Stimulated activated CD8-positive, alpha-beta memory T cell treated with anti-CD3 and anti-CD28 coated beads, Interleukin-15, amount 100 ng/mL, for 24 hours (primary cell): ENCODE data around the gene CCDC188.

Experiments used
- DNase-seq: peaks from one replicate; pipeline ENCODE4 v3.0.0-alpha.2; 2020; ENCODE audit warnings: low read depth

Gene CCDC188

GRCh38 chr22:20116951-20117632, 33.8 kb downstream of the CCDC188 start, which contains the start of gene TRMT2A:
Gene TRMT2A, minus strand, starts transcription at chr22:20117226. Its CDS starts 320 bp downstream, at chr22:20116906.
- peak; percentile 93 for DNase-seq

- no peak for DNase-seq
These were observed 34.4 kb downstream of the CCDC188 start for GRCh38 chr22:20116376-20116950.

GRCh38 chr22:20115691-20116375, 35.0 kb downstream of the CCDC188 start, which contains the start of gene RANBP1:
Gene RANBP1, plus strand, starts transcription at chr22:20116104. Its CDS starts 81 bp downstream, at chr22:20116185.
- no peak for DNase-seq

GRCh38 chr22:20114506-20115475, 36.1 kb downstream of the CCDC188 start:
- no peak for DNase-seq

- DNase-seq, result no peak
These were observed 37.1 kb downstream of the CCDC188 start for GRCh38 chr22:20113551-20114310.

GRCh38 chr22:20112623-20113511, 38.0 kb downstream of the CCDC188 start:
- DNase-seq, result no peak

GRCh38 chr22:20111689-20112622, 38.9 kb downstream of the CCDC188 start:
- DNase-seq, result no peak

- DNase-seq, result no peak
These were observed 39.7 kb downstream of the CCDC188 start for GRCh38 chr22:20111045-20111688.

GRCh38 chr22:20110359-20110985, 40.4 kb downstream of the CCDC188 start:
- DNase-seq, result no peak

GRCh38 chr22:20109411-20110358, 41.2 kb downstream of the CCDC188 start:
- no peak for DNase-seq

GRCh38 chr22:20108757-20109230, 42.1 kb downstream of the CCDC188 start:
- no peak for DNase-seq

- DNase-seq, result no peak
These were observed 42.7 kb downstream of the CCDC188 start for GRCh38 chr22:20107951-20108756.

GRCh38 chr22:20107471-20107901, 43.4 kb downstream of the CCDC188 start:
- no peak for DNase-seq

- DNase-seq, result no peak
These were observed 44.0 kb downstream of the CCDC188 start for GRCh38 chr22:20106849-20107237.

- no peak for DNase-seq
These were observed 44.5 kb downstream of the CCDC188 start for GRCh38 chr22:20106205-20106848.
